H1 (cell line): ENCODE results near the gene LTBP1. TPM values are rescaled to one million over a fixed set of nuclear protein-coding genes. Genes with fewer than 3 reads are reported as not detected.

ENCODE experiments used
- ATF3 ChIP-seq: IDR thresholded peaks from 2 replicates; pipeline ENCODE4 v1.6.1; 2011; ENCODE audit warnings: low read depth, mild to moderate bottlenecking, low read length; ENCODE audit not compliant: insufficient read depth
- BCL11A ChIP-seq, 2 experiments: IDR thresholded peaks; one replicate each; pipeline ENCODE4 v1.6.1; 2011; ENCODE audit warnings: low read depth in 2 of 2, low read length in 2 of 2, mild to moderate bottlenecking in 2 of 2
- E2F6 ChIP-seq: IDR thresholded peaks from 2 replicates; pipeline ENCODE4 v1.6.1; 2012; ENCODE audit warnings: inconsistent platforms
- SIN3A ChIP-seq, 2 experiments: IDR thresholded peaks in 1 of 2; conservative IDR thresholded peaks in 1 of 2; 2 replicates each; pipeline ENCODE4 v1.6.1; 2011 to 2012; ENCODE audit warnings: low read length in 2 of 2, improper control_type of control experiment in 1 of 2, low read depth in 1 of 2, mild to moderate bottlenecking in 1 of 2
- polyA plus RNA-seq, 7 experiments: library from polyadenylated mRNA; depleted of rRNA in 3 of 7; stranded (reverse) in 5 of 7; unstranded in 2 of 7; fragments of >200 nt in 5 of 7; fragments of 200-250 nt in 2 of 7; gene quantifications; 1 replicate in 5 of 7; 2 replicates in 1 of 7; 4 replicates in 1 of 7; pipeline versions ENCODE4 v1.2.1 to v1.2.3, GENCODE V29; 2011 to 2013; ENCODE audit warnings: missing spikeins in 2 of 7, mixed read lengths in 2 of 7
- total RNA-seq: library from RNA; stranded (reverse); fragmentation: NEBNext Ultra II Directional; extraction: Animal tissue kit (Norgen Biotek cat#: 25700); gene quantifications from 2 replicates; pipeline ENCODE4 v1.2.1, GENCODE V29; 2021

Gene LTBP1
- total and polyA plus RNA-seq, 2 of the 8 experiments (the other 6 are each of a cell fraction or from before 2014, with no cell fraction given), result 15.4 to 24.7 TPM

- TF ChIP-seq SIN3A (conservative IDR thresholded peaks at IDR 0.05 in 1 of 2, IDR thresholded peaks at IDR 0.05 in 1 of 2; ENCODE audit: low read depth in 1 of 2, low read length in 2 of 2) (no peak), ATF3 (no peak), E2F6 (no peak), BCL11A (IDR thresholded peaks at IDR 0.05; ENCODE audit: low read depth in 2 of 2, low read length in 2 of 2) (no peak)
- TF ChIP-seq, all 59 proteins: peak for 0
These were observed 46.3 kb upstream of the LTBP1 start (continued) for GRCh38 chr2:32900246-32900973.
